Bronchial epithelial cell (primary cell): ENCODE measurements around the gene RASL12. TPM values are rescaled to one million over a fixed set of nuclear protein-coding genes. Genes with fewer than 3 reads are reported as not detected.

Source experiments
- DNase-seq: peaks from one replicate; pipeline ENCODE4 v3.0.0-alpha.2; 2010; ENCODE audit warnings: low read depth
- FAIRE-seq: peaks from 2 replicates; lab custom pipeline; 2011; peaks lifted over from hg19 to GRCh38; lab: Jason Lieb, UNC
- H3K27me3 ChIP-seq: 2 replicates; pipeline ENCODE4 v1.5.1; 2011; ENCODE audit warnings: low read length; ENCODE audit not compliant: control insufficient read depth, insufficient read depth
- H3K36me3 ChIP-seq: 2 replicates; pipeline ENCODE4 v1.5.1; 2011; ENCODE audit warnings: low read length; ENCODE audit not compliant: control insufficient read depth, insufficient read depth
- H3K4me3 ChIP-seq: 2 replicates; pipeline ENCODE4 v1.5.1; 2011; ENCODE audit warnings: mild to moderate bottlenecking, low read depth, low read length, control low read depth
- CTCF ChIP-seq: IDR thresholded peaks from 2 replicates; pipeline ENCODE4 v1.5.1; 2011; ENCODE audit warnings: mild to moderate bottlenecking, moderate library complexity, low read length, control low read depth, inconsistent platforms; ENCODE audit not compliant: insufficient read depth, severe bottlenecking
- total RNA-seq: library from RNA; depleted of rRNA; stranded (reverse); fragments of >200 nt; gene quantifications from 2 replicates; pipeline ENCODE4 v1.2.1, GENCODE V29; 2014

The RASL12 gene
- total RNA-seq, 1 donor from 2014 or later = not detected

DNA sequence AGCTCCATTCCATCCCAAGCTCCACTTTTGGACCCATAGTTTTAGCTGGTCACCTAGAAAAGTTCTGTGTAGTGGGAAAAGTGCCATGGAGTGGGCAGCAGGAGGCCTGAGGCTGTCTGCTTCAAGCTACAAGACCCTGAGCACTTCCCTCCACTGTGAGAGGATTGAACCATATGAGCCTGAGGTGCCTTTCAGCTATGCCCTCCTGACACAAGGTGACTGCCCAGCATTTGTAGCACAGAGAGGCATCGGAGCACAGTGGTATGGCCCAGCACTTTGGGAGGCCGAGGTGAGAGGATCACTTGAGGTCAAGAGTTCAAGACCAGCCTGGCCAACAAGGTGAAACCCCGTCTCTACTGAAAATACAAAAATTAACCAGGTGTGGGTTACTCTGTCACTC, 4.8 kb upstream of the RASL12 start:
- Histone ChIP-seq H3K36me3 (no peaks in the 10 kb centered on the region), H3K4me3 (no peak overlapping the region), H3K27me3 (peaks cover 4% of the 10 kb centered on the region)
- DNase-seq (no peak), FAIRE-seq (no peak)
- no peak for TF ChIP-seq CTCF

DNA sequence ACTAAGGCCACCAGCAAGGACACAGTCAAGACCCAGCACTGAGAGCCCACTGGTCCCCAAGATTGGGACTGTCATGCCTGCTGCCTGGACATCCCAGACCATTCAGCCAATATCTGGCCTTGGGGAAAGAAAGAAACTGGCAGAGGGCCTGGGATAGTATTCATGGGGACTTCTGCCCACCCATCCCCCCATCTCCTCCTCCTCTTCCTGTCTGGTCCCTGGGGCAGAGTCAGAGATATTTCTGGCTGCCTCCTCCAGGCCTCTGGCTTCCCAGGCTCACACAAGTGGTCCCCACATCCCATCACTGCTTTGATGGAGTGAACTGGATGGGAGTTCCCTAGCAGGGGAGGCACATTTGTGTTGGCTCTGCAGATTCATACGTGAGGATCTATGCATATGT, 4.2 kb upstream of the RASL12 start:
- H3K4me3 ChIP-seq = no peak overlapping the region
- DNase-seq (no peak), FAIRE-seq (no peak)
- H3K27me3 ChIP-seq = peaks cover 9% of the 10 kb centered on the region
- no peak for TF ChIP-seq CTCF
- no peaks in the 10 kb centered on the region for H3K36me3 ChIP-seq

DNA sequence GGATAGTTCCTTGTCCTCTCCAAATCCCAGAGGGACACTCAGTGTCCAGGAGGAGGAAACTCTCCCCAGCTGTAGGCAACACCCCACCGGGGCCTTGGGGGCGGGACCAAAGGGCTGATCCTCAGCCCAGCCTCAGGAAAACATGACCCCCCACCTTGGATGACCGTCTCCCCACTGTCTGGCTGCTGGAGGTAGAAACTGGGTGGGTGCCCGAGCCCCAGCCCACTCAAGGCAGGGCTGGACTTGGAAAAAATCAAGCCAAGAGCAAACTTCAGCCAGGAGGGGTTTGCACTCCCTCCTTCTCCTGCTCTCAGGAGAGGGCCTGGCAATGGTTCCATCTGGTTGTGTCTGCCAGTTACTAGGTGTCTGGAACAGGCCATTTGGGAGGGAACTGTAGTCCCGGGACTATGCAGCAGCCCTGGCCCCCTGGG, 3.6 kb upstream of the RASL12 start:
- Histone ChIP-seq H3K27me3 (peaks cover 13% of the 10 kb centered on the region), H3K4me3 (no peak overlapping the region), H3K36me3 (no peaks in the 10 kb centered on the region)
- TF ChIP-seq CTCF = no peak
- DNase-seq (no peak), FAIRE-seq (no peak)

DNA sequence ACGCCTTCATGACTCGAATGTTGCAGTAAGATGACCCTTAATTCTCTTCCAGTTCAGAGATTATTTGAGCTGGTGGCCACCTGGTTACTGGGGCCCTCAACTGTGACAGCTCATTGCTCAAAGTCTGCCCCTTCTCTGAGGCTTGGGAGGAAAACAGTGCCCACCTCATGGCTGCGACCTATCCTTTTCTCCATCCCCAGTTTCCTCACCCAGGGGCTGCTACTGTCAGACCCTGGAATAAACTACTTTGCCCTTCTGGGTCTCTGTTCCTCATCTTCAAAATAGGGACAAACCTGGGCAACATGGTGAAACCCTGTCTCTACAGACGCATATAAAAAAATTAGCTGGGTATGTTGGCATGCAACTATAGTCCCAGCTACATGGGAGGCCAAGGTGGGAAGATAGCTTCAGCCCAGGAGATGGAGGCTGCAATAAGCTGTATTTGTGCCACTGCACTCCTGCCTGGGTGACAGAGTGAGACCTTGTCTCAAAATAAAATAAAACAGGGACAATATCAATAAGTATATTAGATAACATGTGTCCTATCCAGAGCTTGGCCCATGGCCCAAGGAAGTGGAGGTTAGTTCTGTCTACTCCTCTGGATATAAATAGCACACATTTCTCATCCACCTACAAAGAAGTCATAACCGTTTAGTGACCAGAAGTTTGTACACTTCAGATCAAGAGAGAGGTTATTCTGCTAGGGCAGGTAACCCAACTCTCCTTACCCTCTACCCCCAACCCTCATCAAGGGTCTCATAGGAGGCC, 2.2 kb upstream of the RASL12 start:
- H3K4me3 ChIP-seq = no peak overlapping the region
- no peaks in the 10 kb centered on the region for H3K36me3 ChIP-seq
- no peak for TF ChIP-seq CTCF
- FAIRE-seq = no peak
- H3K27me3 ChIP-seq = peaks cover 13% of the 10 kb centered on the region
- DNase-seq = no peak

DNA sequence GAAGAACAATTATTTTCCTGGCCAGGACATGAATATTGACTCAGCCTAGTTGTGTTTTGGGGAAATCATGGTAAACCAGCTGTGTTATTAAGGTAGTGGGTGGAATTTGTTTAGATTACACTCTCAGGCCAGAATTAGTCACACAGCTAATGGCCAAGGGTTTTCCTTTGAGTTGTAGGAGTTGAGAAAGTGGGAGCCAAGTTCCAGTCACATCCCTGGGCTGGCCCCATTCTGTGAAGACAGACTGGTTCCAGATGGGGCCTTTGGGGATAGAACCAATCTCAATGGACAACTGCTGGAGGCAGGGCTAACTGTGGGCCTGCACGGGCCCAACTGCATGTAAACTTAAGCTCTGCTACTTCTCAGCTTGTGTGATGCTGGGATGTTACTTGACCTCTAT, 1.4 kb upstream of the RASL12 start:
- FAIRE-seq = no peak
- no peak for TF ChIP-seq CTCF
- Histone ChIP-seq H3K4me3 (no peak overlapping the region), H3K27me3 (peaks cover 13% of the 10 kb centered on the region), H3K36me3 (no peaks in the 10 kb centered on the region)
- no peak for DNase-seq

GRCh38 chr15:65068403-65068788, 605 bp upstream of the RASL12 start:
- no peaks in the 10 kb centered on the region for H3K36me3 ChIP-seq
- H3K4me3 ChIP-seq = no peak overlapping the region
- DNase-seq = no peak
- no peak for TF ChIP-seq CTCF
- FAIRE-seq = no peak
- peaks cover 13% of the 10 kb centered on the region for H3K27me3 ChIP-seq
